Immature natural killer cell (primary cell): ENCODE measurements around the gene PIGR. TPM values are rescaled to one million over a fixed set of nuclear protein-coding genes. Genes with fewer than 3 reads are reported as not detected.

Experiments used
- DNase-seq, 3 donors: peaks; one replicate each; pipeline ENCODE4 v3.0.0; 2022; ENCODE audit warnings: mixed read lengths in 1 of 3
- H3K27ac Mint-ChIP-seq, 6 donors: one replicate each; pipeline ENCODE4 v1.8.0; 2020; ENCODE audit warnings: mixed read lengths in 6 of 6, mild to moderate bottlenecking in 5 of 6, inconsistent platforms in 4 of 6, moderate library complexity in 3 of 6
- H3K27me3 Mint-ChIP-seq, 3 donors: one replicate each; pipeline ENCODE4 v1.8.0; 2020 to 2021; ENCODE audit warnings: low read depth in 3 of 3, mild to moderate bottlenecking in 3 of 3, mixed read lengths in 3 of 3, moderate library complexity in 3 of 3, inconsistent platforms in 1 of 3
- H3K36me3 Mint-ChIP-seq, 3 donors: one replicate each; pipeline ENCODE4 v1.8.0; 2020; ENCODE audit warnings: mixed read lengths in 3 of 3, inconsistent platforms in 2 of 3, mild to moderate bottlenecking in 2 of 3
- H3K4me1 Mint-ChIP-seq, 2 donors: one replicate each; pipeline ENCODE4 v1.8.0; 2020; ENCODE audit warnings: inconsistent platforms in 2 of 2, mild to moderate bottlenecking in 2 of 2, mixed read lengths in 2 of 2, moderate library complexity in 1 of 2
- H3K4me3 Mint-ChIP-seq, 5 donors: one replicate each; pipeline ENCODE4 v1.8.0; 2020; ENCODE audit warnings: mild to moderate bottlenecking in 5 of 5, mixed read lengths in 5 of 5, inconsistent platforms in 3 of 5, moderate library complexity in 3 of 5
- H3K9me3 Mint-ChIP-seq, 6 donors: one replicate each; pipeline ENCODE4 v1.8.0; 2020; ENCODE audit warnings: mild to moderate bottlenecking in 6 of 6, mixed read lengths in 6 of 6, inconsistent platforms in 4 of 6, moderate library complexity in 3 of 6
- polyA plus RNA-seq, 3 donors: library from polyadenylated mRNA; unstranded; fragments of 300-500 nt; fragmentation: Illumina TruSeq; gene quantifications; one replicate each; pipeline ENCODE4 v1.2.3, GENCODE V29; 2021

The PIGR gene
- polyA plus RNA-seq, 3 donors from 2014 or later = 0.13 to 0.25 TPM; not detected in 1

- Mint-ChIP-seq H3K9me3 (no peaks in the 10 kb centered on the region), H3K4me1 (peaks cover 25 to 29% of the 10 kb centered on the region in 2 donors), H3K27me3 (peaks cover 0 to 7% (median 3%) of the 10 kb centered on the region in 3 donors), H3K36me3 (peaks cover 9 to 20% (median 17%) of the 10 kb centered on the region in 3 donors), H3K27ac (no peak within 1 kb of the TSS), H3K4me3 (no peak within 1 kb of the TSS)
- peak; percentile 72 to 76 (median 76) for DNase-seq
Measured at GRCh38 chr1:206921772-206922265, 24.4 kb downstream of the PIGR start, which contains the start of gene FCMR. Gene FCMR (minus strand): TSS chr1:206921941. CDS start chr1:206921854, 87 bp downstream.

- Mint-ChIP-seq H3K9me3 (no peaks in the 10 kb centered on the region), H3K4me3 (peak overlapping the region in 2 of 5 donors; percentile 76 to 78), H3K36me3 (peaks cover 12 to 34% (median 27%) of the 10 kb centered on the region in 3 donors), H3K27me3 (peaks cover 0 to 7% (median 3%) of the 10 kb centered on the region in 3 donors), H3K27ac (peak overlapping the region in 5 of 6 donors; percentile 80 to 96 (median 93)), H3K4me1 (peaks cover 56 to 62% of the 10 kb centered on the region in 2 donors)
- DNase-seq = no peak
Measured at GRCh38 chr1:206918076-206918475, 28.2 kb downstream of the PIGR start.

DNA sequence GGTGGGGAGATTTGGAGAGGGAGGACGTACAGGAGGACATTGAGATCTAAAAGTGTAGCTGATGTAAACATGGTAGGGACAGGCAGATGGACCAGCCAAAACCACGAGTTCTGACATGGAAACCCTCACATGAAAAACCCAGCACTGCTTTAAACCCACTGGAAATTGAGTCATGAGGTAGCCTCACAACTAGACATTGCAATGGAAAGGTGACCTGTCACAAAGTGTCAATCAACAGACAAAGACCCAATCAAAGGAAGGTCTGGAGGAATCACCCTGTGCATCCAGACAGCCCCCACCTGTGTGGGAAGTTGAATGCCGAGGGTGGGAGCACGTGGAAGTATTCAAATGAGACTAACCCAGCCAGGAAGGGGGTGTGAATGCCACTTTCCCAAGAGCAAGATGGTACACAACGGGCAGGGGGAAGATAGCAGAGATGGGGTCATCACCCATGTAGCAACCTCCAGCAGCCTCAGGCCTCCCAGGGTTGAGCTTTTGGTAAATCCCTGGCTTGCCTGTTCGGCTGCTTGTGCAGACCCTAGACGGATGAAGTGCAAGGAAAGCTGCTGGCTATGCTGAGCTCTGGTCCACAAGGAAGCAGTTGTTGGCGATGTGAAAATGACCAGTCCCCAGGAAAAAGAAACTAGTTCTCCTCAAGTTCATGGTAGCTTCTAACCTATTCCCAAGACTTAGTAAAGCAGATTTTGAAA lies 30.1 kb downstream of the PIGR start:
- no peak for DNase-seq
- peaks cover 74 to 81% of the 10 kb centered on the region in 2 donors for H3K4me1 Mint-ChIP-seq
- H3K27me3 Mint-ChIP-seq = peaks cover 0 to 5% (median 3%) of the 10 kb centered on the region in 3 donors
- peak overlapping the region in 5 of 6 donors; percentile 80 to 93 (median 91) for H3K27ac Mint-ChIP-seq
- peak overlapping the region in 2 of 5 donors; percentile 76 to 78 for H3K4me3 Mint-ChIP-seq
- H3K36me3 Mint-ChIP-seq = peaks cover 15 to 45% (median 43%) of the 10 kb centered on the region in 3 donors
- no peaks in the 10 kb centered on the region for H3K9me3 Mint-ChIP-seq

DNA sequence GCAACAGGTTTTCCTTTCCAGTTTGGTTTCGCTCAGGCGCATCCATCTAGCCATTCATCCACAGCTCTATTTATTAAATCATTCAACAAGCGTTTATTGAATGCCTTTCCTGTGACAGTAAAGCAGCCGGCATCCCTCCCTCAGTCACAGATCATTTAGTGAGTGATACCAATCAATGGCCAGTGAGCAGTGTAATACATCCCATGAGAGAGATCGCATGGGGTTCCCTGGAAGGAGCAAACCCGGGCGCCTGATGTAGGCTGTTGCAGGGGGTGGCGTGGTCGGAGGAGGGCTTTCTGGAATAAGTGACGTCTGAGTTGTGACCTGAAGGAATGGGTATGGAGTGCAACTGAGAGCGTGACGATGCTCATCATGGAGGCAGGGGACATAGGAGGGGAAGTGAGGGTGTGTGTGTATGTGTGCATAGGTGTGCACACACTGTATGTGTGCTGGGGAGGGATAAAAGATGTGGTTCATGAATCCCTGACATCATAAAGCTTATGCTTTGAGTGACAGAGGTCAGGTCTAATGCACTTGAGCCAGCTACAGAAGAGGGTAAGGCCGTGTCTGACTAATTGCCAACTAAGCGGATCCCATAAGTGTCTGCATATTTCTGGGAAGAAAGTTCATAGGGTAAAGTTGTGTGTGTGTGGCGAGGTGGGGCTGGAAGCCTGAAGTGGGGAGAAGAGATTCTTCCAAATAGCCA lies 31.1 kb downstream of the PIGR start:
- H3K4me3 Mint-ChIP-seq = peak overlapping the region in 2 of 5 donors; percentile 76 to 78
- peaks cover 22 to 47% (median 46%) of the 10 kb centered on the region in 3 donors for H3K36me3 Mint-ChIP-seq
- DNase-seq = no peak
- peak overlapping the region in 5 of 6 donors; percentile 80 to 93 (median 91) for H3K27ac Mint-ChIP-seq
- H3K27me3 Mint-ChIP-seq = peaks cover 0 to 3% (median 0%) of the 10 kb centered on the region in 3 donors
- H3K4me1 Mint-ChIP-seq = peaks cover 82 to 91% of the 10 kb centered on the region in 2 donors
- no peaks in the 10 kb centered on the region for H3K9me3 Mint-ChIP-seq

- H3K9me3 Mint-ChIP-seq = no peaks in the 10 kb centered on the region
- H3K27me3 Mint-ChIP-seq = peaks cover 0 to 3% (median 0%) of the 10 kb centered on the region in 3 donors
- peaks cover 88 to 91% of the 10 kb centered on the region in 2 donors for H3K4me1 Mint-ChIP-seq
- DNase-seq = no peak
- H3K4me3 Mint-ChIP-seq = peak overlapping the region in 1 of 5 donors; percentile 1
- peak overlapping the region in 5 of 6 donors; percentile 79 to 93 (median 91) for H3K27ac Mint-ChIP-seq
- H3K36me3 Mint-ChIP-seq = peaks cover 22 to 43% (median 43%) of the 10 kb centered on the region in 3 donors
Measured at GRCh38 chr1:206913766-206914537, 32.3 kb downstream of the PIGR start.

GRCh38 chr1:206912445-206913095 lies 33.7 kb downstream of the PIGR start:
- peak overlapping the region in 3 of 5 donors; percentile 30 to 37 (median 31) for H3K4me3 Mint-ChIP-seq
- no peaks in the 10 kb centered on the region for H3K9me3 Mint-ChIP-seq
- H3K27ac Mint-ChIP-seq = peak overlapping the region in 5 of 6 donors; percentile 80 to 93 (median 91)
- H3K4me1 Mint-ChIP-seq = peaks cover 86 to 91% of the 10 kb centered on the region in 2 donors
- peak; percentile 68 to 75 (median 70) for DNase-seq
- no peaks in the 10 kb centered on the region for H3K27me3 Mint-ChIP-seq
- H3K36me3 Mint-ChIP-seq = peaks cover 14 to 42% (median 41%) of the 10 kb centered on the region in 3 donors

GRCh38 chr1:206911064-206911663 lies 35.1 kb downstream of the PIGR start:
- Mint-ChIP-seq H3K27ac (peak overlapping the region; percentile 10 to 80 (median 60)), H3K4me1 (peaks cover 79 to 84% of the 10 kb centered on the region in 2 donors), H3K9me3 (no peaks in the 10 kb centered on the region), H3K4me3 (peak overlapping the region in 2 of 5 donors; percentile 42 to 44), H3K27me3 (no peaks in the 10 kb centered on the region), H3K36me3 (peaks cover 14 to 41% (median 34%) of the 10 kb centered on the region in 3 donors)
- peak; percentile 51 to 56 (median 51) for DNase-seq

- no peaks in the 10 kb centered on the region for H3K27me3 Mint-ChIP-seq
- H3K4me3 Mint-ChIP-seq = peak overlapping the region in 2 of 5 donors; percentile 20 to 36
- DNase-seq = no peak
- H3K27ac Mint-ChIP-seq = peak overlapping the region in 1 of 6 donors; percentile 63
- H3K9me3 Mint-ChIP-seq = no peaks in the 10 kb centered on the region
- peaks cover 79 to 84% of the 10 kb centered on the region in 2 donors for H3K4me1 Mint-ChIP-seq
- H3K36me3 Mint-ChIP-seq = peaks cover 22 to 53% (median 37%) of the 10 kb centered on the region in 3 donors
Measured at GRCh38 chr1:206909883-206910318, 36.4 kb downstream of the PIGR start.

DNA sequence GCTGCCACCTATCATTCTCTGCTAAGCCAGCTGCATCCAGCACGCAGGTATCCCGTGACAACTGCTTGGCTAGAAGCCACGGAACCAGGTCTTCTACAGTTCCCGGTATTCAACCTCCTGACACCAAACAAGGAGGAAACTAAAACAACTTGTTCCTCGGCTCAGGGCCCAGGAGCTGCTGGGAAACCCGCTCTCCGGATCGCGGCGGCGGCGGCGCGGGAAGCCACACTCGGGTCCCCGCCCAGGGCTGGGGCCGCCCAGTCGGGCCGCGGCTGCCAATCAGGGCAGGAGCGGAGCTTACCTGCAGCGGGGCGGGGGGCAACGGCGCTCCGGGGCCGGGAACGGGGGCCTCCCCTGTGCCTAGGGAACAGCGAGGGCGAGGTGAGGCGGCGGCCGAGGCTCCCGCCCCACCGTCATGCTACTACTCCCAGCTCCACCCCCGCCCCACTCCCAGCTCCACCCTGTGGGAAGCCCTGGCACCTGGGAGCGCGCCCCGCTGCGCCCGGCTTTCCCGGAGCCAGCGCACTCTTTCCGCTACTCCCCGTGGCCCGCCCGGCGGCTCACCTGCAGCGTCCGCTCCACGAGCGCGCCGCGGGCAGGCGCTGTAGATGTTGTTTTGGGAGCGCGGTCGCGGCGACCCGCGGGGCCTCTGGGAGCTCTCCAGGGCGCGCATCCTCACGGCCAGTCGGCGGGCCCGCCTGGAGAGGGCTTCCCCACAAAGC lies 36.9 kb downstream of the PIGR start:
- H3K36me3 Mint-ChIP-seq = peaks cover 25 to 55% (median 42%) of the 10 kb centered on the region in 3 donors
- H3K4me1 Mint-ChIP-seq = peaks cover 76 to 84% of the 10 kb centered on the region in 2 donors
- H3K9me3 Mint-ChIP-seq = no peaks in the 10 kb centered on the region
- H3K27me3 Mint-ChIP-seq = no peaks in the 10 kb centered on the region
- DNase-seq = no peak
- H3K4me3 Mint-ChIP-seq = peak overlapping the region in 3 of 5 donors; percentile 4 to 52 (median 30)
- peak overlapping the region in 5 of 6 donors; percentile 13 to 75 (median 66) for H3K27ac Mint-ChIP-seq

DNA sequence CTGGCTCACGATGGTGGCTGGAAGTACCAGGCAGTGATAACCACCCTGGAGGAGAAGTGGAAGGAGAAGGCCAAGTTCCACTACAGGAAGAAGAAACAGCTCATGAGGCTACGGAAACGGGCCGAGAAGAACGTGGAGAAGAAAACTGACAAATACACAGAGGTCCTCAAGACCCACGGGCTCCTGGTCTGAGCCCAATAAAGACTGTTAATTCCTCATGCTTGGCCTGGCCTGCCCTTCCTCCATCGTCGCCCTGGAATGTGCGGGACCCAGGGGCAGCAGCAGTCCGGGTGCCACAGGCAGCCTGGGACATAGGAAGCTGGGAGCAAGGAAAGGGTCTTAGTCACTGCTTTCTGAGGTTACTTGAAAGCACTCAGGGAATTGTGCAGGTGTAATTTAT lies 38.2 kb downstream of the PIGR start:
- H3K4me3 Mint-ChIP-seq = peak overlapping the region in 4 of 5 donors; percentile 5 to 43 (median 36)
- H3K9me3 Mint-ChIP-seq = no peaks in the 10 kb centered on the region
- H3K4me1 Mint-ChIP-seq = peaks cover 63 to 75% of the 10 kb centered on the region in 2 donors
- peaks cover 26 to 67% (median 49%) of the 10 kb centered on the region in 3 donors for H3K36me3 Mint-ChIP-seq
- no peaks in the 10 kb centered on the region for H3K27me3 Mint-ChIP-seq
- peak overlapping the region in 4 of 6 donors; percentile 29 to 63 (median 44) for H3K27ac Mint-ChIP-seq
- DNase-seq = no peak

DNA sequence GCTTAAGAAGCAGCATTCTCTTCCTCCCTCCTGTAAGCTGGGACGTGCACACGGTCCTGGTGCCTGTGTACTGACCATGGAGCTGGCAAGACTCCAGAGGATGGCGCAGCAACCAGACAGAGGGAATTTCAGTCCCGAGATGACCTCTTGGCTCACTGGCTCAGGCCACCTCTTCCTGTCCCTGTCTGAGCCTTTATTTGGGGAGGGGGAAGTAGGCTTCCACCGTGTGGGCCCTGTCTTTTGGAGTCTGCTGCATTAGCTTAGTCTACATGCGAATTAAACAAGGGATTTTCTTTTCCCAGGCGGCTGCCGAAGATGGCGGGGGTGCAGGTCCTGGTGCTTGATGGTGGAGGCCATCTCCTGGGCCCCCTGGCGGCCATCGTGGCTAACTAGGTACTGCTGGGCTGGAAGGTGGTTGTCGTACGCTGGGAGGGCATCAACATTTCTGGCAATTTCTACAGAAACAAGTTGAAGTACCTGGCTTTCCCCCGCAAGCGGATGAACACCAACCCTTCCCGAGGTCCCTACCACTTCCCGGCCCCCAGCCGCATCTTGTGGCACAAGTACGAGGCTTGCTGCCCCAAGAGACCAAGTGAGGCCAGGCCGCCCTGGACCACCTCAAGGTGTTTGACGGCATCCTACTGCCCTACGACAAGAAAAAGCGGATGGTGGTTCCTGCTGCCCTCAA lies 38.8 kb downstream of the PIGR start:
- no peak for DNase-seq
- H3K9me3 Mint-ChIP-seq = no peaks in the 10 kb centered on the region
- H3K27ac Mint-ChIP-seq = peak overlapping the region in 3 of 6 donors; percentile 15 to 52 (median 35)
- peak overlapping the region in 1 of 5 donors; percentile 35 for H3K4me3 Mint-ChIP-seq
- no peaks in the 10 kb centered on the region for H3K27me3 Mint-ChIP-seq
- H3K36me3 Mint-ChIP-seq = peaks cover 28 to 67% (median 45%) of the 10 kb centered on the region in 3 donors
- peaks cover 58 to 69% of the 10 kb centered on the region in 2 donors for H3K4me1 Mint-ChIP-seq
